GM12878 (cell line): ENCODE results near the gene MOB2.

ENCODE experiments used
- CEBPB ChIP-seq, 2 experiments: fragments of 150-350 bp in 1 of 2; IDR thresholded peaks; 2 replicates each; pipeline ENCODE4 v1.6.1; 2012 to 2014; ENCODE audit warnings: low read depth in 2 of 2, low read length in 2 of 2, borderline replicate concordance in 1 of 2, inconsistent platforms in 1 of 2
- CTCF ChIP-seq, 3 experiments: IDR thresholded peaks in 2 of 3; conservative IDR thresholded peaks in 1 of 3; 2 replicates each; pipeline ENCODE4 v1.5.1; 2011; ENCODE audit warnings: low read depth in 3 of 3, low read length in 3 of 3, mild to moderate bottlenecking in 3 of 3, control low read depth in 2 of 3, moderate library complexity in 2 of 3, inconsistent platforms in 1 of 3, mixed read lengths in 1 of 3; ENCODE audit not compliant: control insufficient read depth in 2 of 3, insufficient read depth in 1 of 3; ENCODE audit errors: extremely low read depth in 1 of 3
- GABPA ChIP-seq: IDR thresholded peaks from 2 replicates; pipeline ENCODE4 v1.6.1; 2014; ENCODE audit warnings: antibody characterized with exemption, low read depth, mild to moderate bottlenecking, inconsistent platforms
- NFYB ChIP-seq: IDR thresholded peaks from 2 replicates; pipeline ENCODE4 v1.6.1; 2011; ENCODE audit warnings: low read depth, mild to moderate bottlenecking, low read length, improper control_type of control experiment, moderate library complexity; ENCODE audit not compliant: insufficient read depth
- POLR2AphosphoS5 ChIP-seq: IDR thresholded peaks from 2 replicates; pipeline ENCODE4 v1.6.1; 2011; ENCODE audit warnings: mild to moderate bottlenecking, low read length, inconsistent platforms
- RAD21 ChIP-seq: IDR thresholded peaks from 2 replicates; pipeline ENCODE4 v1.6.1; 2011; ENCODE audit warnings: mild to moderate bottlenecking, low read depth, low read length, moderate library complexity; ENCODE audit not compliant: insufficient read depth
- RCOR1 ChIP-seq: conservative IDR thresholded peaks from 2 replicates; pipeline ENCODE4 v1.6.1; 2012; ENCODE audit warnings: low read depth, low read length, improper control_type of control experiment
- SIN3A ChIP-seq: IDR thresholded peaks from 2 replicates; pipeline ENCODE4 v1.6.1; 2012; ENCODE audit warnings: low read depth, low read length, improper control_type of control experiment
- SMC3 ChIP-seq: IDR thresholded peaks from 2 replicates; pipeline ENCODE4 v1.6.1; 2011; ENCODE audit warnings: low read length, improper control_type of control experiment, borderline replicate concordance
- TF ChIP-seq, protein P1 (sequence below): IDR thresholded peaks from 2 replicates; pipeline ENCODE4 v1.6.1; 2011; ENCODE audit warnings: low read depth, mild to moderate bottlenecking, low read length, moderate library complexity, borderline replicate concordance; ENCODE audit errors: extremely low read depth
- TF ChIP-seq, protein P2 (sequence below): IDR thresholded peaks from 2 replicates; pipeline ENCODE4 v1.6.1; 2012; ENCODE audit warnings: low read depth, low read length, improper control_type of control experiment
- TF ChIP-seq, protein P3 (sequence below): fragments of 450-650 bp; IDR thresholded peaks from 2 replicates; pipeline ENCODE4 v1.6.1; 2016; ENCODE audit warnings: mild to moderate bottlenecking, moderate library complexity, borderline replicate concordance

DNA sequence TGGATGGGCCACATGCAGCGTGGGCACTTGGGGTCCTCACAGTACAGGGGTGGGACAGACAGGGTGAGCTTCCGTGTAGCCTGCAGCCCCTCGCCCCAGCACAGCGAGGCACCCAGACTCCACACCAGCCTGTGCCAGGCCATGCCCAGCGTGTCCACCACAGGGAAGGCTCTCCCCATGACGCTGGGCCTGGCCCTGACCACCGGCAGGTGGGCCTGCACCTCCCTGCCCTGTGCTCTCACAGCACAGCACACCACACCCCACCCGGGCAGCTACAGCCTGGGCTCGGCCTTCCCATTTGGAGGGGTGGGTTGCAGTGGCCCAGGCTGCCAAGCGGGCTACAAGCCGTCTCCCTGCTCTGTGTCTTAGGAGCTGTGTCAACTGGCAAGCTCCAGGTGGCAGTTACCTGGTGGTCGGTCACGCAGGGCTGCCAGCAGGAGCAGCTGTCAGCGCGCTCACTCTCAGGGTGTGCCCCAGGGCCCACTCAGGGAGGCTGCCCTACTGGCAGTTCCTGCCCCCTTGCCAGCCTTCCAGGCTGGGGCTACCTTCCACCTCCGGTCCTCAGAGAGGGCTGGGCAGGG is 4.6 kb downstream of the MOB2 start:
- no peak for TF ChIP-seq NFYB
- no peak for TF ChIP-seq CTCF (IDR thresholded peaks at IDR 0.05 in 2 of 3, conservative IDR thresholded peaks at IDR 0.05 in 1 of 3; ENCODE audit: control insufficient read depth in 2 of 3, extremely low read depth in 1 of 3, insufficient read depth in 1 of 3, low read depth in 3 of 3, low read length in 3 of 3)
- TF ChIP-seq GABPA = no peak
- TF ChIP-seq RAD21 = no peak
- no peak for TF ChIP-seq RCOR1
- no peak for TF ChIP-seq SIN3A
- TF ChIP-seq CEBPB (IDR thresholded peaks at IDR 0.05; ENCODE audit: borderline replicate concordance in 1 of 2, low read depth in 2 of 2, low read length in 2 of 2) = no peak
- TF ChIP-seq POLR2AphosphoS5 = no peak
- TF ChIP-seq, protein P1, sequence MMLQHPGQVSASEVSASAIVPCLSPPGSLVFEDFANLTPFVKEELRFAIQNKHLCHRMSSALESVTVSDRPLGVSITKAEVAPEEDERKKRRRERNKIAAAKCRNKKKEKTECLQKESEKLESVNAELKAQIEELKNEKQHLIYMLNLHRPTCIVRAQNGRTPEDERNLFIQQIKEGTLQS = no peak
- TF ChIP-seq, protein P2, sequence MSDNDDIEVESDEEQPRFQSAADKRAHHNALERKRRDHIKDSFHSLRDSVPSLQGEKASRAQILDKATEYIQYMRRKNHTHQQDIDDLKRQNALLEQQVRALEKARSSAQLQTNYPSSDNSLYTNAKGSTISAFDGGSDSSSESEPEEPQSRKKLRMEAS = no peak
- TF ChIP-seq SMC3 = no peak
- TF ChIP-seq, protein P3, sequence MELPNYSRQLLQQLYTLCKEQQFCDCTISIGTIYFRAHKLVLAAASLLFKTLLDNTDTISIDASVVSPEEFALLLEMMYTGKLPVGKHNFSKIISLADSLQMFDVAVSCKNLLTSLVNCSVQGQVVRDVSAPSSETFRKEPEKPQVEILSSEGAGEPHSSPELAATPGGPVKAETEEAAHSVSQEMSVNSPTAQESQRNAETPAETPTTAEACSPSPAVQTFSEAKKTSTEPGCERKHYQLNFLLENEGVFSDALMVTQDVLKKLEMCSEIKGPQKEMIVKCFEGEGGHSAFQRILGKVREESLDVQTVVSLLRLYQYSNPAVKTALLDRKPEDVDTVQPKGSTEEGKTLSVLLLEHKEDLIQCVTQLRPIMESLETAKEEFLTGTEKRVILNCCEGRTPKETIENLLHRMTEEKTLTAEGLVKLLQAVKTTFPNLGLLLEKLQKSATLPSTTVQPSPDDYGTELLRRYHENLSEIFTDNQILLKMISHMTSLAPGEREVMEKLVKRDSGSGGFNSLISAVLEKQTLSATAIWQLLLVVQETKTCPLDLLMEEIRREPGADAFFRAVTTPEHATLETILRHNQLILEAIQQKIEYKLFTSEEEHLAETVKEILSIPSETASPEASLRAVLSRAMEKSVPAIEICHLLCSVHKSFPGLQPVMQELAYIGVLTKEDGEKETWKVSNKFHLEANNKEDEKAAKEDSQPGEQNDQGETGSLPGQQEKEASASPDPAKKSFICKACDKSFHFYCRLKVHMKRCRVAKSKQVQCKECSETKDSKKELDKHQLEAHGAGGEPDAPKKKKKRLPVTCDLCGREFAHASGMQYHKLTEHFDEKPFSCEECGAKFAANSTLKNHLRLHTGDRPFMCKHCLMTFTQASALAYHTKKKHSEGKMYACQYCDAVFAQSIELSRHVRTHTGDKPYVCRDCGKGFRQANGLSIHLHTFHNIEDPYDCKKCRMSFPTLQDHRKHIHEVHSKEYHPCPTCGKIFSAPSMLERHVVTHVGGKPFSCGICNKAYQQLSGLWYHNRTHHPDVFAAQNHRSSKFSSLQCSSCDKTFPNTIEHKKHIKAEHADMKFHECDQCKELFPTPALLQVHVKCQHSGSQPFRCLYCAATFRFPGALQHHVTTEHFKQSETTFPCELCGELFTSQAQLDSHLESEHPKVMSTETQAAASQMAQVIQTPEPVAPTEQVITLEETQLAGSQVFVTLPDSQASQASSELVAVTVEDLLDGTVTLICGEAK = no peak
